Measurements from ENCODE around the gene TRPV6.

TRPV6 gene

DNA sequence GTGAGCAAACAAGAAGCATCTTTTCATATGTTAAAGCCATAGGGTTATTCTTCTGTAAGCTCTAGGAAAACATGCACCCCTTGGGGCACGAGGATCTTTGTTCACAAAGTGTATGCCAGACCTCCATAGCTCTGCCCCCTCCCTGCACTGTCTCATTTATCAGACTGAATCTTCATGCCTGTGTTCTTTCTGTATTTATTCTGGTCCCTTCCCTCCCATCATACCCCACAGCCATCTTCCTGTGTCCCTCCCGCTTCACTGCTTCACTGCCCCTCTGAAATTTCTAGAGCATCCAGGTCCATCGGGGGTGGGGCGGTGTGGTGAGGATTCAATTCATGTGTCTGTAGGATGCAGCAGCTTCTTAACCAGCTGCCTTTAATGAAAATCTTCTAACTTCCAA lies 23.2 kb downstream of the TRPV6 start:
- H3K4me3 ChIP-seq (ENCODE audit: low read depth, low read length), result no peak overlapping the region
- DNase-seq (ENCODE audit: low read depth), result no peak
- TF ChIP-seq, protein P1, sequence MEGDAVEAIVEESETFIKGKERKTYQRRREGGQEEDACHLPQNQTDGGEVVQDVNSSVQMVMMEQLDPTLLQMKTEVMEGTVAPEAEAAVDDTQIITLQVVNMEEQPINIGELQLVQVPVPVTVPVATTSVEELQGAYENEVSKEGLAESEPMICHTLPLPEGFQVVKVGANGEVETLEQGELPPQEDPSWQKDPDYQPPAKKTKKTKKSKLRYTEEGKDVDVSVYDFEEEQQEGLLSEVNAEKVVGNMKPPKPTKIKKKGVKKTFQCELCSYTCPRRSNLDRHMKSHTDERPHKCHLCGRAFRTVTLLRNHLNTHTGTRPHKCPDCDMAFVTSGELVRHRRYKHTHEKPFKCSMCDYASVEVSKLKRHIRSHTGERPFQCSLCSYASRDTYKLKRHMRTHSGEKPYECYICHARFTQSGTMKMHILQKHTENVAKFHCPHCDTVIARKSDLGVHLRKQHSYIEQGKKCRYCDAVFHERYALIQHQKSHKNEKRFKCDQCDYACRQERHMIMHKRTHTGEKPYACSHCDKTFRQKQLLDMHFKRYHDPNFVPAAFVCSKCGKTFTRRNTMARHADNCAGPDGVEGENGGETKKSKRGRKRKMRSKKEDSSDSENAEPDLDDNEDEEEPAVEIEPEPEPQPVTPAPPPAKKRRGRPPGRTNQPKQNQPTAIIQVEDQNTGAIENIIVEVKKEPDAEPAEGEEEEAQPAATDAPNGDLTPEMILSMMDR (IDR thresholded peaks at IDR 0.05; ENCODE audit: control insufficient read depth, extremely low read depth, insufficient read depth), result no peak

DNA sequence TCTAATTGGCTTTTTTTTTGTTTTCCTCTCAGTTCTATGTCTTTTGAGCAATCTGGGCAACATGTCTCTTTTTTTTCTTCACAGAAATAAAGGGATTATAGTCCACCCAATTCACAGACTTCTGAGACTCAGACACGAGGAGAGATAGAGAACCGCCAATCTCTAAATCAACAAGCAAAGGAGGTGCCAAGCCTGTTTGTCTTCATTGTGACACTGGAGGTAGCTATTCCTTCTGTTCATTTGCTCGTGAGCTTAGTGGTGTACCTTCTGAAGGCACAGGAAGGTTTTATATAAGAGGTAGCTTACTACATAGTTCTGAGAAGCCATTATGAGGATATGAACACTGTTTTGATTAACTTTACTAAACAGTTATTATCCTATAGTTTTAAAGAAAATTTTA lies 24.6 kb downstream of the TRPV6 start:
- H3K4me3 ChIP-seq (ENCODE audit: low read depth, low read length), result no peak overlapping the region
- TF ChIP-seq, protein P1 (IDR thresholded peaks at IDR 0.05; ENCODE audit: control insufficient read depth, extremely low read depth, insufficient read depth), result no peak
- peak; percentile 71 for DNase-seq (ENCODE audit: low read depth)

DNA sequence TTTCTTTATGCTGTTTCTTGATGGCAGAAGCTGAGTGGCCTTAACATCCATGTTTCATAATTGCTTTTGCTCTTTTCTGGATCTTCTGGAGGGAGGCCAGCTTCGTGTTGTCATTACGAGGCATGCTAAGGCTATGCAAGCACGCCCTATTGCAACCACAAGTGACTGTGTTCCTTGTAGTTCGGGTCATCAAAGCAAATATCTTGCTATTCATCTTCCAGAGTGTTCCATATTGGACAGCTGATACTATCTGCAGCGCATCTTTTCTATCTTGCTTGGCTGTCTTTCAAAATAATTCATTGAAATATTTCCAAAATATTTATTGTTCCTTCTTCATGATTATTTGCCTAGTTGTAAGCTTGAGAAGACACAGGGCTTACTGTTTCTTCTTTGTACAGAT lies 25.7 kb downstream of the TRPV6 start:
- H3K4me3 ChIP-seq (ENCODE audit: low read depth, low read length), result no peak overlapping the region
- peak; percentile 77 for DNase-seq (ENCODE audit: low read depth)
- TF ChIP-seq, protein P1 (IDR thresholded peaks at IDR 0.05; ENCODE audit: control insufficient read depth, extremely low read depth, insufficient read depth), result no peak

DNA sequence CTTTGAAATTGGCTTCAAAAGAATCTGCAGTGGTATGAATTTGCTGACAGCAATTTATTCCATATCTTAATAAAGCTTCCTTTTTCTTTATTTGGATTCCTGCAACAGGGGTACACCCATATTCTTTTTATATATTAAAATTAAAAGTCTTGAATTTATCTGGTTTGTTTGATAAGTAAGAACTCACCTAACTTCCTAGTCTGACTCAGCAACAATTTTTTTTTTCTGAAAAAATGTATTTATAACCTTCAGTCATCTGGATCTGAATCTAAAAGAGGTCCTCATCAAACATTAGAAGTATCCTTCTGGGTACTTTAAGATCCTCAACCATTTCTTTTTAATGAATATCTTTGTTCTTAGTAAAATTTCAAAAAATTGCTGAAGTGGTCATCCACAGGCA lies 26.1 kb downstream of the TRPV6 start:
- TF ChIP-seq, protein P1 (IDR thresholded peaks at IDR 0.05; ENCODE audit: control insufficient read depth, extremely low read depth, insufficient read depth), result no peak
- no peak for DNase-seq (ENCODE audit: low read depth)
- no peak overlapping the region for H3K4me3 ChIP-seq (ENCODE audit: low read depth, low read length)

DNA sequence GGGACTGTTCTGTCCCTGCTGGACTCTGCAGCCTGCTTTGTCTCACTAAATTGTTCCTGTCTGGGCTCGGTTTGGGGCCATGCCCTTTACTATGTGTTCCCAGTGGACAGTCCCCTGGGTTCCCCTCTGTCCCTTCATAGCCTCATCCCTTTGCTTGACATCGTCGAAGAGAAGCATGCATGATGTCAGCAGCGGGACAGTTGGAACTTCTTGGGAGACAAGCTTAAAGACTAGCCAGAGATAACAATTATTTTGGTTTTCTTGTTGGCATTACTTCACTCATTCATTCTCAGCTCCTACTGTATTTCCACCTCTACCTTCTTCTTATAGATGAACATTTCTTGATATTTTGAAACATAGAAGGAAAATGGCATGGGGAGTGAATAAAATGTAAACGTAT lies 27.9 kb downstream of the TRPV6 start:
- DNase-seq (ENCODE audit: low read depth), result no peak
- TF ChIP-seq, protein P1 (IDR thresholded peaks at IDR 0.05; ENCODE audit: control insufficient read depth, extremely low read depth, insufficient read depth), result no peak
- H3K4me3 ChIP-seq (ENCODE audit: low read depth, low read length), result no peak overlapping the region

DNA sequence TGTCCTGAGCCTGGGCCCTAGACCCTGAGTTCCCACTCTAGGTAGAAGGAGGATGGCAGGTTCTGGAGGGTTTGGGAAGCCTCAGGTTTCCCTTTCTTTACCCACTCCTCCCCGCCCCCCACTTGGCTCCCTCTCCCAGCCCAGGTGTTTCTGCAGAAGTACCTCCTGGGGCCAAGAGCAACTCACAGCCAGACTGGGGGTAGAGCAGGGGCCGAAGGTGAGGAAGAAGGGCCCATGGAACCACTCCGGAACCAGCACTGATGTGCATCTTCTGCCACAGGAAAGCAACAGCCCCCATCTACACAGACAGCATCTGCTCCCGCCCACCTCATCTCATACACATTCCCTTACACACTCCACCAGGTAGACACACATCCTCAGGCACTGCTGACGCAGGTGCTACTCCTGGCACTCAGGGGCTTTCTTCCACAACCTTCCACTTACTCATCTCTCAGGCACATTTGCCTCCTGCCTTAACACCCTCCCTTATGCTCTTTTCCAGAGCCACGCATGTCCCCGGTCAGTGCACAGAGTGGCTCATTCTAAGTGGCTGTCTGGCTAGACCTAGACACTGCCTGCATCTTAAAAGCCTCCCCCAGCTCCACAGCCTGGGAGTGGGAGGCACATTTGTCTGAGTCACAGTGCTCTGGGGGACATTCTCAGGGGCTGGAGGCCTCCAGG lies 28.8 kb downstream of the TRPV6 start:
- H3K4me3 ChIP-seq (ENCODE audit: low read depth, low read length), result no peak overlapping the region
- TF ChIP-seq, protein P1 (IDR thresholded peaks at IDR 0.05; ENCODE audit: control insufficient read depth, extremely low read depth, insufficient read depth), result no peak
- no peak for DNase-seq (ENCODE audit: low read depth)

All from LNCaP clone FGC (cell line).